Prostate gland (tissue), 2 donors: Measurements from ENCODE around the gene ASCL2.

Experiments used
- CTCF ChIP-seq, 4 experiments: fragments of 200-600 bp in 2 of 4; fragments of 450-650 bp in 2 of 4; sonication (generic) in 2 of 4; IDR thresholded peaks; 1 replicate in 3 of 4; 2 replicates in 1 of 4; pipeline ENCODE4 v1.5.1; 2016 to 2019; ENCODE audit warnings: antibody characterized with exemption in 4 of 4, mild to moderate bottlenecking in 2 of 4, moderate library complexity in 2 of 4
- POLR2A ChIP-seq: fragments of 450-650 bp; IDR thresholded peaks from one replicate; pipeline ENCODE4 v1.6.1; 2016; ENCODE audit warnings: antibody characterized with exemption, mild to moderate bottlenecking

- TF ChIP-seq POLR2A: no peak
- no peak for TF ChIP-seq CTCF (IDR thresholded peaks at IDR 0.05)
Measured at GRCh38 chr11:2306877-2307500, 36.6 kb upstream of the ASCL2 start.
